ENCODE measurements around the gene NUDT14.

NUDT14 gene

DNA sequence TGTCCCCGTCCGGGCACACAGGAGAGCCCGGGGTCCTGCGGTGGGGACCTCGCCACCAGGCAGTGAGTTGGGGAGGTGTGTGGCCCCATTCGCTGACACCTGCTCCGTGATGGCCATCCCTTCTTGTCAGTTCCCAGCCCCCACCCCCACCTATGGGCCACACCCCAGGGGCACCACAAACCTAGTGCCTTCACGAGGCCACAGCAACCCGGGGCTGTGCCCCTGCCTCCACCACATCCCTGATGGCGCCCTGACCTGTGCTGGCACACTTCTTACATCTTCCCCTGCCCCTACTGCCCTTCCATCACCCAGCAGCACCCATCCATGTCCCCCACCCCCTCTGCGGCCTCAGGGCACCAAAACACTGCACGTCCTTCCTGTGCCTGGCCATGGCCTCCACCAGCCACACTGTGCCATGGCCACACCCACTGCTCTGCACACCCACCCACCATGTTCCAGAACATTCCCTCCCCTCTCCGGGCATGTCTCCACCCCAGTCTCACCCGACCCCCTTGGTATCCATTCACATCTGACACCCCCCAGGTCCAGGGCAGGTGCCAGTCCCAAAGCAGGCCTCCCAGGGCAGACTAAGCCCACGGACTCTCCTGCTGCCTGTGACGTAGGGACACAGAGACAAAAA, 37.0 kb downstream of the NUDT14 start:
- DNase-seq, result no peak

DNA sequence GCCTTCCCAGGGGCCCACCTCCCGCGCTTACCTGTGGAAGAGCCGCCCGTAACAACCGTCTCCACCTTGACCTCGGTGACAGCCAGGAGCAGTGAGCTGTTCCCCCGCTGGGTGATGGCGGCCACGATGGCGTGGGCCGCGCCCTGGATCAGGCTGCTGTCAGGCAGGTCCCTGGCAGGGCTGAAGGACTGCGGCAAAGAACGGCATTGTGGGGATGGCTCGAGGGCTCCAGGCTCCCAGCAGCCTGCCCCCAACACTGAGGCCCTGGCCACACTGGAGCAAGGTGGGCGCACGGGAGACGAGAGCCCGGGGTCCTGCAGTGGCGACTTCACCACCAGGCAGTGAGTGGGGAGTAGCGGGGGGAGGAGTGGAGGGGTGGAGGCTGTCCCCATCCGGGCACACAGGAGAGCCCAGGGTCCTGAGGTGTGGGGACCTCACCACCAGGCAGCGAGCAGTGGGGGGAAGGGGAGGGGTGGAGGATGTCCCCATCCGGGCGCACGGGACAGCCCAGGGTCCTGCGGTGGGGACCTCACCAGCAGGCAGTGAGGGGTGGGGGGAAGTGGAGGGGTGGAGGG, 37.6 kb downstream of the NUDT14 start:
- DNase-seq, result no peak

DNA sequence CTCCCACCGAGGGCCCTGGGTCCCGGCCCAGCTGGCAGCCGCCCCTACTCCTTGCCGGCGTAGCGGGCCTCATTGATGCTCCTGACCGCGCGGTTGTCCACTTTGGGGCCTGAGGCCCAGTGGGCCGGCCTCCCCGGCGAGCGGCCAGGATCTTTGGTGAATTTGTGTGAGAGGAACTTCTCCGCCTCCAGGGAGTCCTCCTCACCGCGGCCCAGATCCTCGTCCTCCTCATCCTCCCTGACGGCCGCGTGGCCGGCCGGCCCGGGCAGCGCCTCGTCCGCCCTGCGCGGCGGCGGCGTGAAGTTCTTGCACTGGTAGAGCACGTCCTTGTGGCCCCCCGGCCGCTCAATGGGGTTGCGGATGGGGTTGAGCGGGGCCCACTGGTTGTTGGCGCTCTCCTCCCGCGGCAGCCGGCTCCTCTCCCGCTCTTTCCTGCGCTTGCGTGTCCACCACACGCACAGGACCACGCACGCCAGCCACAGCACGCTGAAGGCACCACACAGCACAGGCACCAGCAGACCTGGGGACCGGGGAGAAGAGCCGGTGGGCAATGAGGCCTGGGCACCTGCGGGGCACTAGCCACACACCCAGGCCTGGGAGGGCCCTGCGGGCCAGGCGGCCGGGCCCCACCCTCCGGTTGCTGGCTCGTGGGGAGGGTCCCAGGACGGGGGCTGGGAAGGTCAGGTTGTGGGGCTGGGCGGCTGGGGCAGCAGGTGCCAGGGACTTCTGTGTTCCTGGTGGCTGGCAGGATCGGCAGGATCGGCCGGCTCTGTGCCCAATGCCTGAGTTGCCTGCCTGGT, 38.3 kb downstream of the NUDT14 start:
- DNase-seq, result no peak

DNA sequence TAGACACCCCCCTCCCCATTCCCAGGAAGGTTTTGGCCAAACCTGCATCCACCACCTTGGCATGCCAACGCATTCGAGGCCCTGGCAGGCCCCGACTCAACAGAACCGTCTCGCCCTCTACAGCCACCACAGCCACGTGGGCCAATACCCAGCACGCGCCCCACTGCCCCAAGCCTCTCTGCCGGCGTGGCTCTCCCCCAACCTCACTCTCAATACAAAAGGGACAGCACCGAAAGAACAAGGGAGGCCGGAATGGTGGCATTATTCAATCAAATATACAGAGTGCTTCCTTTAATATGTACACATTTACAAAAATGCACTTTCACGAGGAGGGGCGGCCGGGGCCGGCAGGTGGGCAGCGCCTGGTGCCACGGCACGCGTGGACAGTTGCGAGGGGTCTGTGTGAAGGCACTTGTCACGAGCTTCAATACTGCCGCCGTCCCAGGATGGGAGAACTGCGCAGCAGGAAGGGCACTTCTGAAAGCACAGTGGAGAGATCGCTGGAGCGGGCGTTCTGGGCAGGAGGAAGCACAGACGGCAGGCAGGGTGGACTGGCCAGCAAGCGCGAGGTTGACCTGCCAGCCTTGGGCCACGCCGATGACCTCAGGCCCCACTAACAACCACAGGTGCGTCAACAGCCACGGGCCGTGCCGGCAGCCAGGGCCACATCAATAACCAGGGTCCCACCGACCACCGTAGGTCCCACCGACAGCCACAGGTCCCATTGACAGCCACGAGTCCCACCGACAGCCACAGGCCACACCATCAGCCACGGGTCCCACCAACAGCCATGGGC, 39.4 kb downstream of the NUDT14 start:
- no peak for DNase-seq

DNA sequence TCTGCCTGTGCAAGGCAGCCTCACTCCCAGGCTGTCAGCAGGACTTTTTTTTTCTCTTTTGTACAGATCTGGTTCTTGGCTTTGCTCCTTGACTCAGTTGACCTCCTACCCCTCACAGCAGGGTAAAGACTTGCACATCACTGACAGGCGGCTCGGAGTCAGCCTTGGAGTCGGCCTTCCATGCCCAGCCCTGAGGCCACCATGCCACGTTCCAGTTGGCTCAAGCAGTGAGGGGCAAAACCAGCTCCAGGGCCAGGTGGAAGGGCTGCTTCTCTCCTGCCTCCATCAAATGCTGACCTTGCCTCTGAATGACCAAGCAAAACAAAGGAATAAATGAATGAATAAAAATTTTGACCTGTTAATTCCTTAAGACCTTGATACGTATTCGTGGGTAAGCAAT, 40.1 kb downstream of the NUDT14 start:
- no peak for DNase-seq

DNA sequence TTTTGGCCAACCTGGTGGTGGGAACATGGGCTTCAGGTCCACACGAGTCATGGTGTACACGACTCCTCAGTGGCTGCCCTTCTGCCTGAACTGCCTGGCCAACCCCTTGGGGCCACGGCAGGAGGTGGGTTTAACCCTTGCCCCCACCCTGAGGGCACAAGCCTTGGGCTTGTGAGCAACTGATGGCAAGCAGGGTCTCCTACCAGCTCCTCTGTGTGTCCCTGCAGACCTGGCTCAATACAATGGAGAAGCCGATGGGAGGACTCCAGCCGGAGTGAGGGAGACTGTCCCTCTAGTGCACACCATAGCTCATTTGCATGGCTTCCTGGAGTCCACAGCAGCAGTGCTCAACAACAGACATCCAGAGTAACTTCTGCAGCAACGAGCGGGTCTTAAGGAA, 40.5 kb downstream of the NUDT14 start:
- DNase-seq, result no peak

DNA sequence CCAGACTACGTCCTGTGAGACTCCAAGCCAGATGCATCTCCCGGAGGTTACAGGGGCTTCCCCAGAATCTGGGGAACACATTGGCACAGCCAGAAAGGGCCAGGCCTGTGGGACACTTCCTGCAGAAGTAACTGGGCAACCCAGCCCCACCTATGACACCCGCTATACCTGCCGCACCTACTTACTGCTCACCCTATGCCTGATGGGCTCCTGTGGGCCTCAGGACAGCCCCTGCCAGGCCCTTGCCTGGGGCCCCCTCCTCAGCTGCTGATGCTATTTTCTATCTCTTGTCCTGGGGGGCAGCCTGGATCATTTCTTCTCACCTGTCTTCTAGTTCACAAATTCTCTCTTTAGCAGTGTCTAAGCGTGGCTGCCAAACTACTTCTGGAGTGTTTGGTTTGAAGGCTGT, 41.3 kb downstream of the NUDT14 start:
- no peak for DNase-seq

DNA sequence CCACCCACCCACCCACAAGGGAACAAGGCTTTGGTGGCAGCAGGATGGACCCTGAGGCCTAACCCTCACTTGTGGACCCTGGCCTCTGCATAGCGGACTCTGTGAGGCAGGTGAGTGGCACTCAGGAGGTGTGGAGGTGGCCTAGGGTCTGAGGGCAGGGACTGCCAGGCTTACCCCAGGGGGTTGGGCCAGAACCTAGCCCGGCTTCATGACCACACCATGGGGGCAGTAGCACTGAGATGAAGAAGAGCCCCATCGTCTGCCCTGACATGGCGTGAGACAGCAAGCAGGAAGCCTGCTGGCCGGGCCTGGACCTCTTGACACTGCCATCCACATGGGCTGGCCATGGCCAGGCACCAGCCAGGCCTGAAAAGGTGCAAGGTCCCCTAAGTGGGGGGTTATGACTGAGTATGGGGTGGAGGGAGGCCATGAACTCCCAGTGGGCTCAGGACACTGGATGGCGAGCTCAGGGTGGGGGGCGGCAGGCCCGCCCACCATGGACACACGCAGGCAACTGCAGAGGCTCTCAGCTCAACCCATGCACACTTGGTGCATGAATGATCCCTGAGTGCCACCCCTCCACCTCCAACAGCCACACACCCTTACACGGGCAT, 41.8 kb downstream of the NUDT14 start:
- no peak for DNase-seq

DNA sequence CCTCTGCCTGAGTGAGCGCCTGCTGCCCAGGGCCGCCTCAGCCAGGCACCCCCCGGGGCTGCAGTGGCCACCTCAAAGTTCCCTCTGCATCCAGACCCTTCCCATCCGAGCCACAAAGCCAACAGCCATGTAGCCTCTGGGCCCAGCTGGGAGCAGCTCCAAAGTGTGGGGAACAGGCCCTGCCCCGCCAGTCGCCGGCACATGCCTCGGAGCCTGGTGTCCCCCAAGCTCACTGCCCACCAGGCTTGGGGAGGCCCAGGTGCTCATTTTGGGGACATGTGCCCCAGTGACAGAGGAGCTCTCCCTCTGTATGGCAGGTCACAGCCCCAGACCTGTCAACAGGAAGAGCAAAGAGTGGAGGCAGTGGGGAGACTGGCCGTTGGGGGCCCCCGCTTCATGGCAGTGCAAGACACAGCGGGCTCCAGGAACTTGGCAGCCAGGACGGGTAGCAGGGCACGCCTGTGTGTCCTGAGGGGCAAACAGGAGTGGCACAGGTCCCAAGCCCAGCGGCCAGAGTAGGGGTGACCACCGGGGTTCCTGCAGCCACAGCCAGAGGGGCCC, 42.5 kb downstream of the NUDT14 start:
- no peak for DNase-seq

DNA sequence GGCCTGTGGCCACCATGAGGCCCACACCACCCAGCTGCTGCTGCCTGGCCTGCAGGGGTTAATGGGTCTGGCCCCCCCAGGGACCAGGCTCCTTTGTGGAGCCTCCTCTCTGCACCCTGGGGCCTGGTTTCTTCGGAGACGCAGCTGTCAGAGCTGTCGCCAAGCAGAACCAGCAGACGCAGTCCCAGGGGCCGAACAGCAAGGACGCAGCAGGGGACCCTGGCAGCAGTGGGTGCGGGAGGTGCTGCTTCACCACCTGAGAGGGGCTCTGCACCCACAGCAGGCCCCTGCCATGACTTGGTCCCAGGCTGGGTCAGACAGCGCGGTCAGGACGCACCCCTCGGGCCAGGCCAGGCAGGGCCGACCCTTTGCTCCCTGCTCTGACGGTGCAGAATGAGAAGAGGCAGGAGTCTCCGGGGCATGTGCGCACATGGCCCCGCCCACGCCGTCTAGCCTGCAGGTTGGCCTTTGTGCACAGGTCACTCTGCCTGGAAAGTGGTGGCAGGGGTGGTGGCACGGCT, 43.0 kb downstream of the NUDT14 start:
- DNase-seq, result no peak

DNA sequence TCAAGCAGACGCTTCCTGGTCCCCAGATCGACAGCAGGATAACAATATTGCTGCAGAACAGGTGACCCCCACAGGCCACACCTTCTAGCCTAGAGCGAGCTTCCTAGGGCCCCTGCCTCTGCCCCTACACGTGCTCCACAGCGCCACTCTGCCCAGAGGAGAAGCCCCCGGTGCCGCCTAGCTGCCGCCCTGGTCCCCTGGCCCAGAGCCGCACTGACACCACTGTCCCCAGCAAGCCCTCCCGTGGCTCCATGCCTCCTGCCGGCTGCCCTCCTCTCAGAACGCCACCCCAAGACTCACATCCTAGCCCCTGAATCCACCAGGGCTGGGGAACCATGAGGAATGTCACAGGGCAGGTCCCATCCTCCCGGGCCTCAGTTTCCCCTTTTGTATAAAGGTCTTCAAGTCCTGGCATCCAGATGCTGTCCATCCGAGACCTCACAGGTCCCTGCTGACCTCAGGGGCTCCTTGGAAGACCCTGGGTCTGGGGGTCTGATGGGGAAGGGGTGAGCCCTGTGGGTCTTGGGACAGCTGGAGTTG, 43.6 kb downstream of the NUDT14 start:
- no peak for DNase-seq

DNA sequence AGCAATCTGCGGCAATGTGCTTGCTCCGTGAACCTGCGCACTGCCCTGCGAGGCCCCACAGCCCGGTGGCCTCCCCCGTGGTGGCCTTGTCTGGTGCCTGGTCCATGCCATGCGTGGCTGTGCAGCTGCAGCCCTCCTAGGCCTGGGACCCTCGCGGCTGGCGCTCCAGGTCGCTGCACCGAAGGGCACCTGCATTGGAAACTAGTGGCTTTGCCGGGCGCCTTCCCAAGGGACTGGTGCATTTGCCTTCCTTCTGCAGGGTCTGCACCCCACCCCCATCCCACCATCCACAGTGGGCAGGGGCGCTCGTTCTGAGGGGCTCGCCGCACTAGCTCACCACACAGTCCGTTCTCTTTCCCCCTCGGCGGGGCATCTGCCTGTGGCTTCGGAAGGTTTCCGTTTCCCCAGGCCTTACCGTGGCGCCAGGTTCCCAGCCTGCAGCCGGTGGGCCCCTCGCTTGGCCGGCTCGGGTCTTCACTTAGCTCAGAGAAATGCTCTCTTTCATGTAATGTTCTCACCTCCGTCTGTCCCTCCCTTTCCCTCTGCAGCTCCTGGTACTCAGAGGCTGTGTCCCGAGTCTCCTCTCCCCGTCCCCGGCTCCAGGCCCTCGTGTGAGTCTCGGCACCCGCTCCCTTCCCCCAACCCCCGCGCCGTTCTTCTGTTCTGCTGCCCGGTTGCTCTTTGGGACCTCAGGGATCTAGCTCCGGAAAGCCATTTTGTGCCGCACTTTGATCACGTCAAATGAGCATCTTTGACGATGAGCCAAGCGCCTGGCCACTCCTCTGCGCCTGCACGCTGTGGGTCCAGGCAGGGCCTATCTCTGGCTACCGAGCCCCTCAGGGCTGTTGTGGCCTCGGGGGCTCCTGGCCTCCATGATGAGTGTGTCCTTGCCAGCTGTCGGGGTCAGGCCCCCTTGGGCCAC, 44.5 kb downstream of the NUDT14 start:
- no peak for DNase-seq

DNA sequence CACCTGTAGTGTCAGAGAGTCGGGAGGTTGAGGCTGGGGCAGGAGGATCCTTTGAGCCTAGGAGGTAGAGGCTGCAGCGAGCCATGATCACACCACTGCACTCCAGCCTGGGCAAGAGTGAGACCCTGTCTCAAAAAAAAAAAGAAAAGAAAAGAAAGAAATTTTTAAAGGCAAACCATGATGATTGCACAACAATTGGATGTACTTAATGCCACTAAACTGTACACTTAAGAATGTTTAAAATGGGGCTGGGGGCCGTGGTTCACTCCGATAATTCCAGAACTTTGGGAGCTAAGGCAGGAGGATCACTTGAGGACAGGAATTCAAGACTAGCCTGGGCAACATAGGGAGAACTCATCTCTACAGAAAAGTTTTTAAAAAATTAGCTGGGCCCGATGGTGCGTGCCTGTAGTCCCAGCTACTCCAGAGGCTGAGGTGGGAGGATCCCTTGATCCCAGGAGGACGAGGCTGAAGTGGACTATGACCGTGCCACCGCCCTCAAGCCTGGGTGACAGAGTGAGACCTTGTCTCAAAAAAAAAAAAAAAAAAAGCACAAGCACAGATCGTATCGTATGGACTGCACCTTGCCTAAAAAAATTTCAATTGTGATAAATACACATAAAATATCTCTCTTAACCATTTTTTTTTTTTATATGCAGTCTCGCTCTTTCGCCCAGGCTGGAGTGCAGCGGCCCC, 45.3 kb downstream of the NUDT14 start:
- DNase-seq, result no peak

DNA sequence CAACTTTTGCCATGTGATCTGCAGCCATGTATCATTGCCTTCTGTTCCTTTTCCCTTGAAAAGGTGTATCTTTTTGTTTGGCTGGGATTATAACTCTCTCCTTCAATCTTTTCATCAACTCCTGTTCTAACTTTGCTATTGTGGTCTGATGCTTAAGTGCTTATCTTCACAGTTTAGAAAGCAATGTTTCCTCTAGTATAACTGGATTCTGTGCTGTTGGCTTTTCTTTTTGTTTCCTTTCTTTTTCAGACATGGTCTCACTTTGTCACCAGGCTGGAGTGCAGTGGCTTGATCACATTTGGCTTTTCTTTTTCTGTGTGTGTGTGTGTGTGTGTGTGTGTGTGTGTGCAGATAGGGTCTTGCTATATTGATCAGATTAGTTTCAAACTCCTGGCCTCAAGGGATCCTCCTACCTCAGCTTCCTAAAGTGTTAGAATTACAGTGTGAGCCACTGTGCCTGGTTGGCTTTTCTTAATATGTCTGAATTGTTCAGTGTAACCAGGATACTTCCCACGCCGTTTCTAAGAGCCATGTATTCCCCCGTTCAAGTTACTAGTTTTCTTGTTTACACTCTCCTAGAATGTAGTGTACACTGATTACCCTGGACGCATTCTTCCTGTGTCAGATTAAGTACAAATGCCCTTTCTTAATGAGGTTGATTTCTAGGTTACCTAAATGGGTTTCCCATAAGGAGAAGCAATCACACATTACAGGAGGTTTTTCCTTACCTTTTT, 48.0 kb downstream of the NUDT14 start:
- no peak for DNase-seq

DNA sequence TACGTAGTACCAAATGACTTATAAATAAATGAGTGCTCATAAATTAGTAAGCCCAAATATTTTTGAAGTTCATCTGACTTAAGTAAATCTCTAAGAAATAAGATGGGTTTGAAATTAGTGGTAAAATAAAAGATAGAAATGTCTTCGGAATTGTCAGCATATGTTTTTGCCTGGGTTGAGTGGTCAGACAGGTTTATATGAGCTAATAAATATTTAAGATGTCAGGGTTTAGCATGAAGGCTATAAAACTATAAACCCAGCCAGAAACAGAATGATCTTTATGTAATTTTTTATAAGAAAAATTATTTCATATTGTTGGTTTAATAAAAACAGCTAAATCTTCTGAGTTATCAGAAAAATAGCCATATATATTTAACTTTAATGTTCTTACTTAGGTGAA, 49.9 kb downstream of the NUDT14 start:
- no peak for DNase-seq

DNA sequence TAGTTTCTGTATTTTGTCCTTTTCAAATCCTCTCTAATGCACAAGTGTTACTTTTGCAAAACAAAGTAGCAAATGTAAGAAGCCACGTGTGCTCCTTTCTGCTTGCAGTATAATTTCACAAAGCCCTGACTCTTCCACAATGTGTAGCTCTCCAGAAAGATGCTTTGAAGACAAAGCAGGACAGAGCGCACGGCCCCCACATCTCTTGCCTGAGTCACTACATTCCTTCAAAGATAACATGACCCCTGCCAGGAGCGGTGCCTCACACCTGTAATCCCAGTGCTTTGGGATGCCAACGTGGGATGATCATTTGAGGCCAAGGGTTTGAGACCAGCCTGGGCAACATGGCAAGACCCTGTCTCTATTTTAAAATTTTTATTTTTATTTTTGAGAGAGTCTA, 53.1 kb downstream of the NUDT14 start:
- DNase-seq, result no peak

DNA sequence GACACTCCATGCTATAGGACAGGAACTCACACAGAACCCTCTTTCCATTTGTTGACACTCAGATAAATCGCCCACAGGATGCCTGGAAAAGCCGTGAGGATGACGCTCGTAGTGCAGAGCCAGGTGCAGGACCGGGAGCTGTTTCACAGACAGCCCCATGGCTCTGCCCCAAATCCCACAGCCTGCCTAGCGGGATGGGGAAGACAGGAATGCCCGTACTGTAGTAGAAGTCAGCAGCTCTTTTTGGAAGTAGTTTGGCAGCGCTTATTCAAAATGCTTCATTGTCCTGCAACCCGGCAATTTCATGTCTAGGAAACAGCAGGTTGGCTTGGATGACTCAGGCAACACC, 54.2 kb downstream of the NUDT14 start:
- DNase-seq, result no peak

DNA sequence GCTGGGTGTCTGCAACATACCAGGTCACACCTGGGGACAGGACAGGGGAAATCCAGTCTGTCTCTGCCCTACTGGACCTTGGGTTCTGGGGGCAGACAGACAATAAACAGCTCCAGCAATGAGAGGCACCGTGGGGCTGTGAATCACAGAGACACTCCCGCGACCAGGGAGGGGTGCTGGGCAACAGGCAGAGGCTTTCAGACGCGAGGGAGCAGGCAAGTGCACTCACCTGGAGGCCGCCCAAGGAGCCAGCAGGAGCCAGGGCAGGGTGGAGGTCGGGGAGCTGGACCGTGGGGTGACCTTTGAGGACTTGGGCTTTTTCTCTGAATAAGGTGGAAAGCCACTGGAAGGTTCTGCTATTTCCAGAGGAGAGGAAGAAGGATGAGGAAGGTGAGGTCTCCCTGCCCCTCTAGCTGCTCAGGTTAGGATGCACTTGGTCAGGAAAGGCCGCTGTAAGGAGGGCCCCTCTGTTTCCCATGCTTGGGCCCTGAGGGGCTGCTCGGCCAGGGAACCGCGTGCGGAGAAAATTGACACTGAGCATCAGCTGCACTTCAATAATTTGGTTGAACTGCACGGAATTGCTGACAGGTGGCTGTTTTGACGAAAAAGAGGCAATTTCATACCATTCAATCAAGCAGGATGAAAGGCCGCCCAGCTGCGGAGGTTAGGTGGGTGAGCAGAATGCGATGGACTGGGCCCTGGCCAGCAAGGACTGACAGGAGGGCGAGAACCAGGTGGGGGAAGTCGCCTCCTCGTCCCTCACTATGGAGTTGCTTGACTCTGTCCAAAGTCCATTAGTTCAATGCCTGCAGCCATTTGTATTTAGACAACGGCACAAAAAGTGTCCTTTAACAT, 54.8 kb downstream of the NUDT14 start:
- DNase-seq, result no peak

DNA sequence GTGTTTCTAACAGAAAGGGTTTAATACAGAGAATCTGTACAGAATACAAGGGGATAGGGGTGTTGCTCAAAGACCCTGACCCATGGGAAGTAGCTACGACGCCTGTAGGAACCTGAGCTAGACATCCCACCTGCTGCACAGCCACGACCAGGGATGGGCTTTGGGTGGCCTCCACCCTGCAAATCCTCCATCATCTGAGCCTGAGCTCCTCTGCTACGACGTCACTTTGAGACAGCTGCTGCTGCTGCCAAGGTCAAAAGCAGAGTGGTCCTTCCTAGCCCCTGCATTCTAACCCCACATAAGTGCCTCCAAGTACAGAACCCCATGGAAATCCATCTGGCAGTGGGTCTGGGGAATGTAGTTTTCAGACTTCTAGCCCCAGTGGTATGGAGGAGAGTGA, 56.3 kb downstream of the NUDT14 start:
- no peak for DNase-seq
